ENCODE results near the gene NUP210L. TPM values are rescaled to one million over a fixed set of nuclear protein-coding genes. Genes with fewer than 3 reads are reported as not detected.

The NUP210L gene
- total and polyA plus RNA-seq, 4 donors = 0.08 TPM; not detected in 3

- TF ChIP-seq FOXA2 (IDR thresholded peaks at IDR 0.05) = no peak
- no peak for TF ChIP-seq RXRA (IDR thresholded peaks at IDR 0.05)
- TF ChIP-seq ATF3 (IDR thresholded peaks at IDR 0.05) = no peak
- TF ChIP-seq, protein P1, sequence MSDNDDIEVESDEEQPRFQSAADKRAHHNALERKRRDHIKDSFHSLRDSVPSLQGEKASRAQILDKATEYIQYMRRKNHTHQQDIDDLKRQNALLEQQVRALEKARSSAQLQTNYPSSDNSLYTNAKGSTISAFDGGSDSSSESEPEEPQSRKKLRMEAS (IDR thresholded peaks at IDR 0.05) = no peak
- TF ChIP-seq SP1 (IDR thresholded peaks at IDR 0.05) = no peak
- no peak for TF ChIP-seq REST (IDR thresholded peaks at IDR 0.05)
- no peak for TF ChIP-seq HNF4A (conservative IDR thresholded peaks at IDR 0.05)
- no peak for TF ChIP-seq CTCF (IDR thresholded peaks at IDR 0.05; ENCODE audit: low read depth, low read length, missing input control)
- TF ChIP-seq EGR1 (IDR thresholded peaks at IDR 0.05; ENCODE audit: low read depth in 2 of 2) = no peak
- TF ChIP-seq TAF1 (conservative IDR thresholded peaks at IDR 0.05) = no peak
- TF ChIP-seq NR2F2 (IDR thresholded peaks at IDR 0.05) = no peak
- TF ChIP-seq HNF4G (IDR thresholded peaks at IDR 0.05) = no peak
- Histone ChIP-seq H3K36me3 (ENCODE audit: control insufficient read depth in 4 of 4, insufficient read depth in 3 of 4, low read depth in 1 of 4, low read length in 3 of 4) (no peaks in the 10 kb centered on the region), H3K27me3 (ENCODE audit: control insufficient read depth in 4 of 4, insufficient read depth in 4 of 4, low read length in 3 of 4) (no peaks in the 10 kb centered on the region), H3K27ac (ENCODE audit: low read depth in 1 of 2, low read length in 2 of 2) (no peak overlapping the region), H3K9me3 (ENCODE audit: control insufficient read depth in 4 of 4, low read length in 3 of 4) (no peaks in the 10 kb centered on the region), H3K9ac (ENCODE audit: low read depth in 1 of 2, low read length in 2 of 2) (no peak overlapping the region), H3K4me3 (ENCODE audit: low read depth in 1 of 3, low read length in 3 of 3) (no peak overlapping the region), H3K4me1 (ENCODE audit: control insufficient read depth in 4 of 4, insufficient read depth in 4 of 4, low read length in 3 of 4) (no peaks in the 10 kb centered on the region)
- no peak for DNase-seq (ENCODE audit: low spot score)
- WGBS = 77% methylated on average over 2 of the region's 2 CpGs
Observed at GRCh38 chr1:154076413-154076812, 78.5 kb downstream of the NUP210L start.

DNA sequence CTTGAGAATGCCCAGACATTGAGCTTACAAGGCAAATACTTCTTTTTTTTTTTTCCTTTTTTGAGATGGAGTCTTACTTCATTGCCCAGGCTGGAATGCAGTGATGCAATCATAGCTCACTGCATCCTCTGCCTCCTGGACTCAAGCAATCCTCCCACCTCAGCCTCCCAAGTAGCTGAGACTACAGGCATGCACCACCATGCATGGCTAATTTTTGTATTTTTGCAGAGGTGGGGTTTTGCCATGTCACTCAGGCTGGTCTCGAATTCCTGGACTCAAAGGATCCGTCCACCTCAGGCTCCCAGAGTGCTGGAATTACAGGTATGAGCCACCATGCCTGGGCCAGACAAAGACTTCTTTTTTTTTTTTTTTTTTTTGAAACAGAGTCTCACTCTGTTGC lies 79.1 kb downstream of the NUP210L start:
- no peak for TF ChIP-seq TAF1 (conservative IDR thresholded peaks at IDR 0.05)
- no peak for TF ChIP-seq NR2F2 (IDR thresholded peaks at IDR 0.05)
- no peak for TF ChIP-seq RXRA (IDR thresholded peaks at IDR 0.05)
- TF ChIP-seq RAD21 (IDR thresholded peaks at IDR 0.05) = no peak
- TF ChIP-seq HNF4A (conservative IDR thresholded peaks at IDR 0.05) = no peak
- TF ChIP-seq ATF3 (IDR thresholded peaks at IDR 0.05) = no peak
- no peak for TF ChIP-seq YY1 (IDR thresholded peaks at IDR 0.05)
- no peak for TF ChIP-seq GABPA (IDR thresholded peaks at IDR 0.05 in 1 of 2, conservative IDR thresholded peaks at IDR 0.05 in 1 of 2)
- TF ChIP-seq SP1 (IDR thresholded peaks at IDR 0.05) = no peak
- no peak for TF ChIP-seq JUND (IDR thresholded peaks at IDR 0.05)

More for the DNA sequence above, 79.1 kb downstream of the NUP210L start:
- Histone ChIP-seq H3K9ac (ENCODE audit: low read depth in 1 of 2, low read length in 2 of 2) (no peak overlapping the region), H3K4me3 (ENCODE audit: low read depth in 1 of 3, low read length in 3 of 3) (no peak overlapping the region), H3K27ac (ENCODE audit: low read depth in 1 of 2, low read length in 2 of 2) (no peak overlapping the region), H3K27me3 (ENCODE audit: control insufficient read depth in 4 of 4, insufficient read depth in 4 of 4, low read length in 3 of 4) (no peaks in the 10 kb centered on the region), H3K4me1 (ENCODE audit: control insufficient read depth in 4 of 4, insufficient read depth in 4 of 4, low read length in 3 of 4) (no peaks in the 10 kb centered on the region), H3K36me3 (ENCODE audit: control insufficient read depth in 4 of 4, insufficient read depth in 3 of 4, low read depth in 1 of 4, low read length in 3 of 4) (no peaks in the 10 kb centered on the region), H3K9me3 (ENCODE audit: control insufficient read depth in 4 of 4, low read length in 3 of 4) (no peaks in the 10 kb centered on the region)
- no peak for DNase-seq (ENCODE audit: low spot score)
- WGBS = 76% methylated on average over 2 of the region's 2 CpGs

Data from liver (tissue), 9 donors.